HepG2 (cell line): ENCODE measurements around the gene ZNF512B. TPM values are rescaled to one million over a fixed set of nuclear protein-coding genes. Genes with fewer than 3 reads are reported as not detected.
A peak's percentile ranks its signal among the peaks of the same experiment; 100 is the strongest.

Source experiments
- GATAD2A ChIP-seq: IDR thresholded peaks from 2 replicates; pipeline ENCODE4 v1.6.1; 2016
- HNRNPK ChIP-seq: fragments of 200-400 bp; formaldehyde crosslinking; IDR thresholded peaks from 2 replicates; pipeline ENCODE4 v1.6.1; 2018; ENCODE audit warnings: low read length, low read depth, moderate library complexity, mild to moderate bottlenecking; ENCODE audit not compliant: poor library complexity, severe bottlenecking
- REPIN1 ChIP-seq: sonication (generic); formaldehyde crosslinking; IDR thresholded peaks from 2 replicates; pipeline ENCODE4 v1.8.0; 2022; ENCODE audit warnings: missing genetic modification reagents, low read depth, mild to moderate bottlenecking, borderline replicate concordance
- ZNF234 ChIP-seq: sonication (generic); formaldehyde crosslinking; conservative IDR thresholded peaks from 2 replicates; pipeline ENCODE4 v1.5.1; 2020; ENCODE audit warnings: mild to moderate bottlenecking, missing genetic modification reagents
- ZNF253 ChIP-seq: sonication (generic); formaldehyde crosslinking; IDR thresholded peaks from 2 replicates; pipeline ENCODE4 v1.8.0; 2022; ENCODE audit warnings: mild to moderate bottlenecking, missing genetic modification reagents, borderline replicate concordance
- ZNF317 ChIP-seq: sonication (generic); formaldehyde crosslinking; IDR thresholded peaks from 2 replicates; pipeline ENCODE4 v1.5.0; 2020; ENCODE audit warnings: mild to moderate bottlenecking, missing genetic modification reagents
- ZNF354B ChIP-seq: sonication (generic); formaldehyde crosslinking; IDR thresholded peaks from 2 replicates; pipeline ENCODE4 v1.8.0; 2022; ENCODE audit warnings: mild to moderate bottlenecking, missing genetic modification reagents
- ZNF747 ChIP-seq: sonication (generic); formaldehyde crosslinking; IDR thresholded peaks from 2 replicates; pipeline ENCODE4 v1.8.1; 2023; ENCODE audit warnings: missing genetic modification reagents, mild to moderate bottlenecking, borderline replicate concordance
- ZNF773 ChIP-seq: sonication (generic); formaldehyde crosslinking; IDR thresholded peaks from 2 replicates; pipeline ENCODE4 v1.4.0; 2020; ENCODE audit warnings: missing genetic modification reagents, borderline replicate concordance
- ZNF883 ChIP-seq: sonication (generic); formaldehyde crosslinking; IDR thresholded peaks from 2 replicates; pipeline ENCODE4 v1.5.1; 2020; ENCODE audit warnings: mild to moderate bottlenecking, missing genetic modification reagents; ENCODE audit errors: not compliant biosample characterization
- polyA plus RNA-seq, 8 experiments: library from polyadenylated mRNA; depleted of rRNA in 3 of 8; stranded (reverse) in 7 of 8; unstranded in 1 of 8; fragments of >200 nt; fragmentation: Illumina TruSeq in 4 of 8; extraction: Trizol in 4 of 8; gene quantifications; 2 replicates each; pipeline versions ENCODE4 v1.2.1 to v1.2.3, GENCODE V29; 2011 to 2016; ENCODE audit warnings: low read depth in 4 of 8, missing spikeins in 1 of 8, mixed read lengths in 1 of 8; ENCODE audit not compliant: insufficient read depth in 1 of 8
- total RNA-seq, 5 experiments: library from RNA; depleted of rRNA; stranded (reverse); fragments of >200 nt; fragmentation: Illumina TruSeq; extraction: Trizol; gene quantifications; 2 replicates each; pipeline ENCODE4 v1.2.3, GENCODE V29; 2016; ENCODE audit warnings: low read depth in 1 of 5
- TF ChIP-seq, protein P1 (sequence below): sonication (generic); formaldehyde crosslinking; IDR thresholded peaks from 2 replicates; pipeline ENCODE4 v1.8.1; 2023; ENCODE audit warnings: mild to moderate bottlenecking, moderate library complexity, missing genetic modification reagents
- TF ChIP-seq, protein P2 (sequence below): sonication (generic); formaldehyde crosslinking; IDR thresholded peaks from 2 replicates; pipeline ENCODE4 v1.4.0; 2020; ENCODE audit warnings: mild to moderate bottlenecking, missing genetic modification reagents
- TF ChIP-seq, protein P3 (sequence below): sonication (generic); formaldehyde crosslinking; IDR thresholded peaks from 2 replicates; pipeline ENCODE4 v1.4.0; 2020; ENCODE audit warnings: mild to moderate bottlenecking, missing genetic modification reagents

The ZNF512B gene
- total and polyA plus RNA-seq, 2 of the 13 experiments (the other 11 are each of a cell fraction or from before 2014, with no cell fraction given) = 11.5 to 30.6 TPM

DNA sequence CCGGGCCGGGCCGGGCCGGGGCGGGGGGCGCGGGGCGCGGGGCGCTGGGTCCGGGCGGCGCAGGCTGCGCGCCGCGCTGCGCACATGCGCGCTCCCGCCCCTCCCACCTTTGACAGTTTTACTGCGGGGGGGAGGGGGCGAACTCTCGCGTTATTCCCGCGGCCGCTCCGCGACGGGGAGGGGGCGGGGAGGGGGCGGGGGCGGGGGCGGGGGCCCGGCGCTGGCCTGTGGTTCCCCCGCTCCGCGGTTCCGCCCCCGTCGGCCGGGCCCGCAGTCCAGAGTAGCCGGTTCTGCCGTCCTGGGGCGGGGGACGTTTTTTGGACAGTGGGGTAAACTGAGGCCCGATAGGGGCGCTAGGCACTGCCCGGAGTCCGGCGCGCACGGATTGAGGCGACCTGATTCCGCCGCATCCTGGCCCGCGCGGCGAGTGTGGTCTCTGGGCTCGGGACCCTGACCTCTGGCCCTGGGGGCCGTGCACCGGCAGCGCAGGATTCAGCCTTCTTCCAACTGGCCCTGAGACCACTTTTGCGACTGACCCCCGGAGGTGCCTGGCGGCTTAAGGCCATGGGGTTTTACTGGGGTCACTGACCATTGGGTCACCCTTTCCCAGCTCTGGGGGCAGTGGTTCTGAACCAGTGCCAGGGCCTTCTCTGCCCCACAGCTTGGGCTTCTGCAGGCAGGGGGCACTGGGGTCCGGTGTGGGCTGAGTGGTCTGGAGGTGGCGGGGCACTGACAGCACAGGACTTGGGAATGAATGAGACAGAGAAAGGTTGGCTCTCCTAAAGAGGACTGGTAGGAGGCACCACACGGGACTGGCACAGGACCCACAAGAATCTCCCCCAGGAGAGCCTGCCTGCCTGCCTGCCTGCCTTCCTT lies at the start of gene ZNF512B (continued):
- TF ChIP-seq, protein P1, sequence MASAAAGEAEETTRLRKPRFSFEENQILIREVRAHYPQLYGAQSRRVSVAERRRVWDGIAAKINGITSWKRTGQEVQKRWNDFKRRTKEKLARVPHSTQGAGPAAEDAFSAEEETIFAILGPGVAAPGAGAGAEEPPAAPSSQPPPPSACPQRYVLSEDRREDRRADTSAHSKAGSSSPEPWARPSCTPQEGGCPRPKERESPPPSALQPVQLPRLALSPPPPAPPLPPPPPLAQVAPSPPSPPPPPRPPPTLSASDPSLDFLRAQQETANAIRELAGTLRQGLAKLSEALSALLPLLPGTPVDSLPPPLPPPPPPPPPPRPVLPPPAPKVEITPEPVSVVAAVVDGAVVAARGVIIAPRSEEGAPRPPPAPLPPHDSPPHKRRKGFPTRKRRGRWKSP = peak; percentile 64; the same call in 1 of the 2 replicates
- TF ChIP-seq ZNF234 = no peak
- peak; percentile 78; the same call in 1 of the 2 replicates for TF ChIP-seq ZNF747 (CRISPR knock-in tag)
- no peak for TF ChIP-seq ZNF354B
- TF ChIP-seq ZNF317 (CRISPR knock-in tag) = no peak
- TF ChIP-seq HNRNPK = peak; percentile 93
- 0 out of 2 replicates have a peak, but pooled peaks have one; percentile 53 for TF ChIP-seq GATAD2A (CRISPR knock-in tag)
- TF ChIP-seq REPIN1 (CRISPR knock-in tag) = 0 out of 2 replicates have a peak, but pooled peaks have one; percentile 44
- TF ChIP-seq ZNF883 (CRISPR knock-in tag) = peak; percentile 35
- TF ChIP-seq, protein P2, sequence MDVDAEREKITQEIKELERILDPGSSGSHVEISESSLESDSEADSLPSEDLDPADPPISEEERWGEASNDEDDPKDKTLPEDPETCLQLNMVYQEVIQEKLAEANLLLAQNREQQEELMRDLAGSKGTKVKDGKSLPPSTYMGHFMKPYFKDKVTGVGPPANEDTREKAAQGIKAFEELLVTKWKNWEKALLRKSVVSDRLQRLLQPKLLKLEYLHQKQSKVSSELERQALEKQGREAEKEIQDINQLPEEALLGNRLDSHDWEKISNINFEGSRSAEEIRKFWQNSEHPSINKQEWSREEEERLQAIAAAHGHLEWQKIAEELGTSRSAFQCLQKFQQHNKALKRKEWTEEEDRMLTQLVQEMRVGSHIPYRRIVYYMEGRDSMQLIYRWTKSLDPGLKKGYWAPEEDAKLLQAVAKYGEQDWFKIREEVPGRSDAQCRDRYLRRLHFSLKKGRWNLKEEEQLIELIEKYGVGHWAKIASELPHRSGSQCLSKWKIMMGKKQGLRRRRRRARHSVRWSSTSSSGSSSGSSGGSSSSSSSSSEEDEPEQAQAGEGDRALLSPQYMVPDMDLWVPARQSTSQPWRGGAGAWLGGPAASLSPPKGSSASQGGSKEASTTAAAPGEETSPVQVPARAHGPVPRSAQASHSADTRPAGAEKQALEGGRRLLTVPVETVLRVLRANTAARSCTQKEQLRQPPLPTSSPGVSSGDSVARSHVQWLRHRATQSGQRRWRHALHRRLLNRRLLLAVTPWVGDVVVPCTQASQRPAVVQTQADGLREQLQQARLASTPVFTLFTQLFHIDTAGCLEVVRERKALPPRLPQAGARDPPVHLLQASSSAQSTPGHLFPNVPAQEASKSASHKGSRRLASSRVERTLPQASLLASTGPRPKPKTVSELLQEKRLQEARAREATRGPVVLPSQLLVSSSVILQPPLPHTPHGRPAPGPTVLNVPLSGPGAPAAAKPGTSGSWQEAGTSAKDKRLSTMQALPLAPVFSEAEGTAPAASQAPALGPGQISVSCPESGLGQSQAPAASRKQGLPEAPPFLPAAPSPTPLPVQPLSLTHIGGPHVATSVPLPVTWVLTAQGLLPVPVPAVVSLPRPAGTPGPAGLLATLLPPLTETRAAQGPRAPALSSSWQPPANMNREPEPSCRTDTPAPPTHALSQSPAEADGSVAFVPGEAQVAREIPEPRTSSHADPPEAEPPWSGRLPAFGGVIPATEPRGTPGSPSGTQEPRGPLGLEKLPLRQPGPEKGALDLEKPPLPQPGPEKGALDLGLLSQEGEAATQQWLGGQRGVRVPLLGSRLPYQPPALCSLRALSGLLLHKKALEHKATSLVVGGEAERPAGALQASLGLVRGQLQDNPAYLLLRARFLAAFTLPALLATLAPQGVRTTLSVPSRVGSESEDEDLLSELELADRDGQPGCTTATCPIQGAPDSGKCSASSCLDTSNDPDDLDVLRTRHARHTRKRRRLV (CRISPR knock-in tag) = no peak
- no peak for TF ChIP-seq ZNF253 (CRISPR knock-in tag)
- no peak for TF ChIP-seq ZNF773
- TF ChIP-seq, protein P3, sequence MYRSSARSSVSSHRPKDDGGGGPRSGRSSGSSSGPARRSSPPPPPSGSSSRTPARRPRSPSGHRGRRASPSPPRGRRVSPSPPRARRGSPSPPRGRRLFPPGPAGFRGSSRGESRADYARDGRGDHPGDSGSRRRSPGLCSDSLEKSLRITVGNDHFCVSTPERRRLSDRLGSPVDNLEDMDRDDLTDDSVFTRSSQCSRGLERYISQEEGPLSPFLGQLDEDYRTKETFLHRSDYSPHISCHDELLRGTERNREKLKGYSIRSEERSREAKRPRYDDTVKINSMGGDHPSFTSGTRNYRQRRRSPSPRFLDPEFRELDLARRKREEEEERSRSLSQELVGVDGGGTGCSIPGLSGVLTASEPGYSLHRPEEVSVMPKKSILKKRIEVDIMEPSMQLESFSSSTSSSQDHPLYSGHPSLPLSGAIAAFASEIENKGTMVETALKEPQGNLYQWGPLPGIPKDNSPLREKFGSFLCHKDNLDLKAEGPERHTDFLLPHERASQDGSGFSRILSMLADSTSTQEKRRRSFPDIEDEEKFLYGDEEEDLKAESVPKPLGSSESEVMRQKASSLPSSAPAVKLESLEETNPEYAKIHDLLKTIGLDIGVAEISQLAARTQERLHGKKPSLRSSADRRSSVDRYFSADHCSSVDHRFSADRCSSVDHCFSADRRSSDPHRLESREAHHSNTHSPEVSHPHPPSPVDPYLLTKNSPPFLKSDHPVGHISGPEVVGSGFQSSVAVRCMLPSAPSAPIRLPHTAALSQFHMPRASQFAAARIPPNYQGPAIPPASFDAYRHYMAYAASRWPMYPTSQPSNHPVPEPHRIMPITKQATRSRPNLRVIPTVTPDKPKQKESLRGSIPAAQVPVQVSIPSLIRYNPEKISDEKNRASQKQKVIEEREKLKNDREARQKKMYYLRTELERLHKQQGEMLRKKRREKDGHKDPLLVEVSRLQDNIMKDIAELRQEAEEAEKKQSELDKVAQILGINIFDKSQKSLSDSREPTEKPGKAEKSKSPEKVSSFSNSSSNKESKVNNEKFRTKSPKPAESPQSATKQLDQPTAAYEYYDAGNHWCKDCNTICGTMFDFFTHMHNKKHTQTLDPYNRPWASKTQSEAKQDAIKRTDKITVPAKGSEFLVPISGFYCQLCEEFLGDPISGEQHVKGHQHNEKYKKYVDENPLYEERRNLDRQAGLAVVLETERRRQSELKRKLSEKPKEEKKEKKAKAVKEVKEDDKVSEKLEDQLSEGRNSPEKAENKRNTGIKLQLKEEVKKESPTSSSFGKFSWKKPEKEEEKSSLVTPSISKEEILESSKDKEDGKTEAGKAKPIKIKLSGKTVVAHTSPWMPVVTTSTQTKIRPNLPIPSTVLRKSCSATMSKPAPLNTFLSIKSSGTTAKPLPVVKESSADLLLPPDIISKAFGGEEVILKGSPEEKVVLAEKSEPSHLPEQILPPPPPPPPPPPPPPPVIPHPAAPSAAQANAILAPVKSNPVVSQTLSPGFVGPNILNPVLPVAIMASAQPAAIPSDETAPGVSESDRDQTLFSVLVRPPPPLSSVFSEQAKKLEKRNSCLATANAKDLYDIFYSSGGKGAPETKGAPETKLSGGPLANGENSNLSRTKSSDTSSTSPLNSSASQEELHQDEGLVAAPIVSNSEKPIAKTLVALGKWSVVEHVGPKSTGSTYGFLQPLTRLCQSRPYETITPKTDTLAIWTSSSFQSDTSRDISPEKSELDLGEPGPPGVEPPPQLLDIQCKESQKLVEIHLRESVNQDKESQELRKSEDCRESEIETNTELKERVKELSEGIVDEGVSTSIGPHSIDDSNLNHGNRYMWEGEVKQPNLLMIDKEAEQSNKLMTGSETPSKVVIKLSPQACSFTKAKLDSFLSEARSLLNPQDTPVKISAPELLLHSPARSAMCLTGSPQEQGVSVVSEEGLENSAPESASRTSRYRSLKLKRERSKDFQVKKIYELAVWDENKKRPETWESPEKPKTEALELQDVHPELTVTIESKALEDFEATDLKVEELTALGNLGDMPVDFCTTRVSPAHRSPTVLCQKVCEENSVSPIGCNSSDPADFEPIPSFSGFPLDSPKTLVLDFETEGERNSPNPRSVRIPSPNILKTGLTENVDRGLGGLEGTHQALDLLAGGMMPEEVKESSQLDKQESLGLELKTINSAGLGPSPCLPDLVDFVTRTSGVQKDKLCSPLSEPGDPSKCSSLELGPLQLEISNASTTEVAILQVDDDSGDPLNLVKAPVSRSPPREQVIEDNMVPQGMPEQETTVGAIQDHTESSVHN (CRISPR knock-in tag) = 0 out of 2 replicates have a peak, but pooled peaks have one; percentile 18
